Esophagus muscularis mucosa (tissue), 4 donors: Measurements from ENCODE around the gene KRT37.
"Not testable (repeated sequence)": the region's sequence is repeated elsewhere in the genome, so short reads cannot be mapped to it uniquely, and the experiment has no call there.

Experiments used
- EP300 ChIP-seq: sonication (generic); formaldehyde crosslinking; IDR thresholded peaks from one replicate; pipeline ENCODE4 v1.6.1; 2017; ENCODE audit warnings: antibody characterized with exemption
- POLR2A ChIP-seq: fragments of 450-650 bp; IDR thresholded peaks from one replicate; pipeline ENCODE4 v1.6.1; 2017; ENCODE audit warnings: antibody characterized with exemption, moderate library complexity, mild to moderate bottlenecking, low read depth
- POLR2AphosphoS5 ChIP-seq, 2 donors: sonication (generic); formaldehyde crosslinking; IDR thresholded peaks; one replicate each; pipeline ENCODE4 v1.6.1; 2017; ENCODE audit warnings: antibody characterized with exemption in 2 of 2
- TF ChIP-seq, protein P1 (sequence below), 3 experiments: fragments of 200-600 bp in 2 of 3; fragments of 450-650 bp in 1 of 3; sonication (generic) in 2 of 3; IDR thresholded peaks; one replicate each; pipeline ENCODE4 v1.5.1; 2017 to 2019; ENCODE audit warnings: antibody characterized with exemption in 3 of 3, mild to moderate bottlenecking in 2 of 3, moderate library complexity in 1 of 3

DNA sequence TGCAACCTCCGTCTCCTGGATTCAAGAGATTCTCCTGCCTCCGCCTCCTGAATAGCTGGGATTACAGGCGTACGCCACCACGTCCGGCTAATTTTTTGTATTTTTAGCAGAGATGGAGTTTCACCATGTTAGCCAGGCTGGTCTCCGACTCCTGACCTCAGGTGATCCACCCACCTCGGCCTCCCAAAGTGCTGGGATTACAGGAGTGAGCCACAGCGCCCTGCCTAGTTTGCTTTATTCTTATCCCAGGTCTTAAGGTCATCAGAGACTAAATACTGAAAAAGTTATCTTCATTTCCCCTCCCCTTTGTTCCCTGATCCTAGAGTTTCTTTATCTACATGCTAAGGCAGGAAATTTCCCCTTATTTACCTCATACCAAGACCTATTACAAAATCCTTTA is 6.0 kb upstream of the KRT37 start:
- not testable (repeated sequence) for TF ChIP-seq POLR2AphosphoS5 (IDR thresholded peaks at IDR 0.05); POLR2A; EP300
- TF ChIP-seq, protein P1, sequence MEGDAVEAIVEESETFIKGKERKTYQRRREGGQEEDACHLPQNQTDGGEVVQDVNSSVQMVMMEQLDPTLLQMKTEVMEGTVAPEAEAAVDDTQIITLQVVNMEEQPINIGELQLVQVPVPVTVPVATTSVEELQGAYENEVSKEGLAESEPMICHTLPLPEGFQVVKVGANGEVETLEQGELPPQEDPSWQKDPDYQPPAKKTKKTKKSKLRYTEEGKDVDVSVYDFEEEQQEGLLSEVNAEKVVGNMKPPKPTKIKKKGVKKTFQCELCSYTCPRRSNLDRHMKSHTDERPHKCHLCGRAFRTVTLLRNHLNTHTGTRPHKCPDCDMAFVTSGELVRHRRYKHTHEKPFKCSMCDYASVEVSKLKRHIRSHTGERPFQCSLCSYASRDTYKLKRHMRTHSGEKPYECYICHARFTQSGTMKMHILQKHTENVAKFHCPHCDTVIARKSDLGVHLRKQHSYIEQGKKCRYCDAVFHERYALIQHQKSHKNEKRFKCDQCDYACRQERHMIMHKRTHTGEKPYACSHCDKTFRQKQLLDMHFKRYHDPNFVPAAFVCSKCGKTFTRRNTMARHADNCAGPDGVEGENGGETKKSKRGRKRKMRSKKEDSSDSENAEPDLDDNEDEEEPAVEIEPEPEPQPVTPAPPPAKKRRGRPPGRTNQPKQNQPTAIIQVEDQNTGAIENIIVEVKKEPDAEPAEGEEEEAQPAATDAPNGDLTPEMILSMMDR (IDR thresholded peaks at IDR 0.05): not testable (repeated sequence)
